Measurements from ENCODE around the gene ACIN1. TPM values are rescaled to one million over a fixed set of nuclear protein-coding genes. Genes with fewer than 3 reads are reported as not detected.

ACIN1 gene
- total and polyA plus RNA-seq, 4 experiments from 2014 or later: 1.2 to 327 (median 169) TPM

- peaks cover 28 to 55% (median 34%) of the 10 kb centered on the region in 4 donors for H3K4me1 Mint-ChIP-seq
Observed at GRCh38 chr14:23121361-23121771, 26.4 kb upstream of the ACIN1 start.

GRCh38 chr14:23120541-23121251 lies 25.8 kb upstream of the ACIN1 start:
- DNase-seq: peak; percentile 68 to 76 (median 75)
- no peaks in the 10 kb centered on the region for H3K9me3 ChIP-seq (ENCODE audit: control insufficient read depth in 1 of 2, low read length in 2 of 2)
- H3K4me3 ChIP-seq (ENCODE audit: low read length in 2 of 2): peak overlapping the region in 1 of 2 donors; percentile 20
- Mint-ChIP-seq H3K4me1 (peaks cover 28 to 55% (median 34%) of the 10 kb centered on the region in 4 donors), H3K4me3 (peak overlapping the region; percentile 40 to 90 (median 80)), H3K36me3 (no peaks in the 10 kb centered on the region), H3K27ac (peak overlapping the region; percentile 86 to 95 (median 91)), H3K27me3 (no peaks in the 10 kb centered on the region), H3K9me3 (no peaks in the 10 kb centered on the region)
- CTCF ChIA-PET (ENCODE audit: partially characterized antibody): interaction anchor here (0.6 to 6.3 kb wide), 34 partner anchors 9 to 260 kb away, joined by 3 to 151 read pairs (median 5); partner anchors contain the start of genes ACIN1, C14orf119, CMTM5 and HOMEZ
- POLR2A ChIA-PET (ENCODE audit: partially characterized antibody): interaction anchor here (1.0 to 4.0 kb wide), 11 partner anchors 25 to 532 kb away, joined by 3 to 67 read pairs (median 4); partner anchors contain the start of genes ACIN1, C14orf119, HOMEZ and PABPN1
- intact Hi-C loops (cut with micrococcal nuclease): loop anchor here (1.0 to 2.0 kb wide), 6 partner anchors 44 to 260 kb away; no protein-coding TSS in a partner anchor
- H3K27me3 ChIP-seq (ENCODE audit: insufficient read depth, low read length): no peaks in the 10 kb centered on the region
- H3K27ac ChIP-seq (ENCODE audit: low read depth, low read length): peak overlapping the region; percentile 49
- no peaks in the 10 kb centered on the region for H3K36me3 ChIP-seq (ENCODE audit: insufficient read depth, low read length)
- peaks cover 57% of the 10 kb centered on the region for H3K4me1 ChIP-seq (ENCODE audit: insufficient read depth, low read length)

More at GRCh38 chr14:23121361-23121771, 26.4 kb upstream of the ACIN1 start:
- ChIA-PET POLR2A (ENCODE audit: partially characterized antibody) (interaction anchor here (0.6 to 4.0 kb wide), 11 partner anchors 25 to 533 kb away, joined by 3 to 67 read pairs (median 4); partner anchors contain the start of genes ACIN1, C14orf119, HOMEZ and PABPN1), CTCF (ENCODE audit: partially characterized antibody) (interaction anchor here (0.8 to 6.3 kb wide), 28 partner anchors 9 to 260 kb away, joined by 3 to 151 read pairs (median 6); partner anchors contain the start of genes ACIN1, C14orf119, CMTM5 and PPP1R3E)
- peaks cover 0 to 3% of the 10 kb centered on the region in 2 donors for H3K27me3 Mint-ChIP-seq
- Histone ChIP-seq H3K4me3 (ENCODE audit: low read length in 2 of 2) (no peak overlapping the region), H3K27ac (ENCODE audit: low read depth, low read length) (no peak overlapping the region), H3K27me3 (ENCODE audit: insufficient read depth, low read length) (no peaks in the 10 kb centered on the region), H3K9me3 (ENCODE audit: control insufficient read depth in 1 of 2, low read length in 2 of 2) (no peaks in the 10 kb centered on the region), H3K4me1 (ENCODE audit: insufficient read depth, low read length) (peaks cover 55% of the 10 kb centered on the region), H3K36me3 (ENCODE audit: insufficient read depth, low read length) (no peaks in the 10 kb centered on the region)
- no peak for DNase-seq
- peak overlapping the region; percentile 43 to 95 (median 87) for H3K27ac Mint-ChIP-seq
- intact Hi-C loops (cut with micrococcal nuclease): loop anchor here (1.0 to 2.0 kb wide), 4 partner anchors 45 to 259 kb away; no protein-coding TSS in a partner anchor
- H3K9me3 Mint-ChIP-seq: no peaks in the 10 kb centered on the region
- H3K4me3 Mint-ChIP-seq: peak overlapping the region in 5 of 8 donors; percentile 74 to 90 (median 81)
- no peaks in the 10 kb centered on the region for H3K36me3 Mint-ChIP-seq

GRCh38 chr14:23119363-23120327 lies 24.7 kb upstream of the ACIN1 start:
- no peaks in the 10 kb centered on the region for H3K36me3 ChIP-seq (ENCODE audit: insufficient read depth, low read length)
- intact Hi-C loops (cut with micrococcal nuclease): loop anchor here (1.0 to 2.0 kb wide), 5 partner anchors 43 to 209 kb away; no protein-coding TSS in a partner anchor
- ChIA-PET POLR2A (ENCODE audit: partially characterized antibody) (interaction anchor here (0.6 to 4.0 kb wide), 9 partner anchors 24 to 531 kb away, joined by 3 to 67 read pairs (median 9); partner anchors contain the start of genes ACIN1, C14orf119, PABPN1 and PPP1R3E), CTCF (ENCODE audit: partially characterized antibody) (interaction anchor here (0.7 to 6.3 kb wide), 21 partner anchors 8 to 258 kb away, joined by 3 to 151 read pairs (median 5); partner anchors contain the start of genes ACIN1, C14orf119, CMTM5 and HOMEZ)
- DNase-seq: peak; percentile 43 to 54 (median 50)
- H3K4me3 ChIP-seq (ENCODE audit: low read length in 2 of 2): no peak overlapping the region
- H3K4me1 ChIP-seq (ENCODE audit: insufficient read depth, low read length): peaks cover 62% of the 10 kb centered on the region
- Mint-ChIP-seq H3K36me3 (no peaks in the 10 kb centered on the region), H3K27me3 (peaks cover 0 to 3% of the 10 kb centered on the region in 2 donors), H3K9me3 (no peaks in the 10 kb centered on the region), H3K4me3 (peak overlapping the region; percentile 40 to 90 (median 77)), H3K27ac (peak overlapping the region; percentile 86 to 95 (median 91)), H3K4me1 (peaks cover 28 to 55% (median 34%) of the 10 kb centered on the region in 4 donors)
- H3K27me3 ChIP-seq (ENCODE audit: insufficient read depth, low read length): no peaks in the 10 kb centered on the region
- H3K9me3 ChIP-seq (ENCODE audit: control insufficient read depth in 1 of 2, low read length in 2 of 2): no peaks in the 10 kb centered on the region
- H3K27ac ChIP-seq (ENCODE audit: low read depth, low read length): peak overlapping the region; percentile 49

GRCh38 chr14:23118506-23119362 lies 23.8 kb upstream of the ACIN1 start, which contains the start of gene CEBPE:
TSS of gene CEBPE (minus strand) at chr14:23119255. CDS start at chr14:23119091, 164 bp downstream.
- no peaks in the 10 kb centered on the region for H3K36me3 ChIP-seq (ENCODE audit: insufficient read depth, low read length)
- no peak for DNase-seq
- peak within 1 kb of the TSS; percentile 40 to 90 (median 77) for H3K4me3 Mint-ChIP-seq
- H3K27me3 ChIP-seq (ENCODE audit: insufficient read depth, low read length): no peaks in the 10 kb centered on the region
- POLR2A ChIA-PET (ENCODE audit: partially characterized antibody): interaction anchor here (1.2 to 4.0 kb wide), 6 partner anchors 23 to 202 kb away, joined by 3 to 67 read pairs (median 15); partner anchors contain the start of genes ACIN1, C14orf119, PABPN1 and PPP1R3E
- H3K27ac ChIP-seq (ENCODE audit: low read depth, low read length): peak within 1 kb of the TSS; percentile 49
- no peaks in the 10 kb centered on the region for H3K9me3 ChIP-seq (ENCODE audit: control insufficient read depth in 1 of 2, low read length in 2 of 2)
- H3K27me3 Mint-ChIP-seq: peaks cover 0 to 3% of the 10 kb centered on the region in 2 donors
- CTCF ChIA-PET (ENCODE audit: partially characterized antibody): interaction anchor here (0.5 to 6.3 kb wide), 8 partner anchors 11 to 547 kb away, joined by 3 to 151 read pairs (median 4); partner anchors contain the start of gene SLC7A8
- H3K9me3 Mint-ChIP-seq: no peaks in the 10 kb centered on the region
- intact Hi-C loops (cut with micrococcal nuclease): no loop called here
- H3K4me3 ChIP-seq (ENCODE audit: low read length in 2 of 2): no peak within 1 kb of the TSS
- H3K4me1 Mint-ChIP-seq: peaks cover 30 to 61% (median 34%) of the 10 kb centered on the region in 4 donors
- H3K27ac Mint-ChIP-seq: peak within 1 kb of the TSS; percentile 86 to 95 (median 91)
- peaks cover 64% of the 10 kb centered on the region for H3K4me1 ChIP-seq (ENCODE audit: insufficient read depth, low read length)
- no peaks in the 10 kb centered on the region for H3K36me3 Mint-ChIP-seq

GRCh38 chr14:23117371-23118020 lies 22.6 kb upstream of the ACIN1 start:
- Mint-ChIP-seq H3K9me3 (no peaks in the 10 kb centered on the region), H3K4me3 (peak overlapping the region in 1 of 8 donors; percentile 10), H3K27ac (peak overlapping the region in 6 of 7 donors; percentile 19 to 89 (median 76)), H3K36me3 (no peaks in the 10 kb centered on the region), H3K4me1 (peaks cover 30 to 61% (median 34%) of the 10 kb centered on the region in 4 donors), H3K27me3 (peaks cover 0 to 3% of the 10 kb centered on the region in 2 donors)
- Histone ChIP-seq H3K27me3 (ENCODE audit: insufficient read depth, low read length) (no peaks in the 10 kb centered on the region), H3K27ac (ENCODE audit: low read depth, low read length) (no peak overlapping the region), H3K4me3 (ENCODE audit: low read length in 2 of 2) (no peak overlapping the region), H3K9me3 (ENCODE audit: control insufficient read depth in 1 of 2, low read length in 2 of 2) (no peaks in the 10 kb centered on the region), H3K36me3 (ENCODE audit: insufficient read depth, low read length) (no peaks in the 10 kb centered on the region), H3K4me1 (ENCODE audit: insufficient read depth, low read length) (peaks cover 64% of the 10 kb centered on the region)
- no peak for DNase-seq
- POLR2A ChIA-PET (ENCODE audit: partially characterized antibody): interaction anchor here (1.2 to 1.3 kb wide), 2 partner anchors 22 to 204 kb away, joined by 3 to 4 read pairs; partner anchors contain the start of genes ACIN1, C14orf119 and PABPN1
- intact Hi-C loops (cut with micrococcal nuclease): no loop called here
- CTCF ChIA-PET (ENCODE audit: partially characterized antibody): interaction anchor here (6.3 kb wide), 1 partner anchor 68 kb away, joined by 151 read pairs; the partner anchor contains the start of gene SLC7A8

Measured in CD4-positive, alpha-beta memory T cell (primary cell).